ENCODE results near the gene PTPRD.

PTPRD gene

DNA sequence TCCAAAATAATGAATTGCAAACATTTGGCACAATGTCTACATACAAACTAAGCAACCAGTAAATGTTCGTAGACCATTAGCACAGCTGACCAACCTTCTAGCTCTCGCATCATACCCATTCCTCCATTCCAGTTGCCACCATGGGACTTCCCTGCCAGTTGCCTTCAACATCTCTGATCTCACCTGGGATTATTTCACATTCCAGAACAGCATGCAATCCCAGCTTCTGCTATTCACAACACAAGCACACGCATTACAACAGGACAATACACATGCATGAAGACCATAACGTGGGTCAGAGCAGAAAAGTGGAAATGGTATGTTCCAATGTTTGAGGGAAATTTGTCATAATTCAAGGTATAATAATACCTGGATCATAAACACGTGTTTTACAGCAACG, 1965.0 kb downstream of the PTPRD start:
- DNase-seq (ENCODE audit: low read depth in 2 of 2), result no peak

DNA sequence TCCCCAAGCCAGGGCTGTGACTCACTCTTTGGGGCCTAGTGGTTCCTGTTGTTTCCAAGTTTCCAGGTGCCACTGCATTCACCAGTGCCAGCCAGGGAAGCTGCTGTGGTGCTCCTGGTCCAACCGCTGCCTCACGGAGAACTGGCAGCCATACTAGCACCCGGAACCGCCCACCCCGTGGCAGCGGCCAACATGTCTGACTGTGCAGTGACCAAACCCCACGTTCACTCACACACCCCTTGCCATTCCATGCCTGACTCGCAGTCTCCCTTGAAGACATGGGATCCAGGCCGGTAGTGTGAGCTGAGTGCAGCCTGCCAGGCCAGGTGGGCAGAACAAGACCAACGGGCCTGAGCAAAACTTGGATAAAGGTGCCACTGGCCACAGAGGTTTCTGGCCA, 1968.2 kb downstream of the PTPRD start:
- no peak for DNase-seq (ENCODE audit: low read depth in 2 of 2)

- no peak for DNase-seq (ENCODE audit: low read depth in 2 of 2)
Observed at GRCh38 chr9:8643896-8644295, 1968.9 kb downstream of the PTPRD start.

DNA sequence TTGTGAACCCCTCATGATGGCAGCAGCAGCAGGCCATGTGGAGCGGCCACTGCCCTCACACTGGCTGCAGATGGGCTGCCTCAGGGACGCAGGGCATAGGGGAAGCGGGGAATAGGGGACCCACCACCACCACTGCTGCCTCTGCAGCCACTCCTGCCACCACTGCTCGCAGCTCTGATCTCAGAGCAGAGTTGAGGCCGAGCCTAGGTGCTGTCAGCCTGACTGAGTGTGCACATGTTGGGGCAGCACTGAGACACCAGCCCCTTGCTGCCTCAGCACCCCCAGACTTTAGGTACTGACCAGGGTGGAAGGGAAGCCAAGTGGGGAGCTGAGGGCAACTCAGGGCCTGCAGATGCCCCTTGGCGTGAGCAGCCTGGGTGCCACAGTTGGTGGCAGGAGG, 1969.3 kb downstream of the PTPRD start:
- DNase-seq (ENCODE audit: low read depth in 2 of 2), result no peak

GRCh38 chr9:8640761-8641160, 1972.0 kb downstream of the PTPRD start:
- no peak for DNase-seq (ENCODE audit: low read depth in 2 of 2)

GRCh38 chr9:8637626-8638025, 1975.2 kb downstream of the PTPRD start:
- no peak for DNase-seq (ENCODE audit: low read depth in 2 of 2)

GRCh38 chr9:8633784-8634183, 1979.0 kb downstream of the PTPRD start:
- no peak for DNase-seq (ENCODE audit: low read depth in 2 of 2)

- DNase-seq (ENCODE audit: low read depth in 2 of 2), result no peak
Observed at GRCh38 chr9:8632493-8632892, 1980.3 kb downstream of the PTPRD start.

- DNase-seq (ENCODE audit: low read depth in 2 of 2), result no peak
Observed at GRCh38 chr9:8628791-8629190, 1984.0 kb downstream of the PTPRD start.

- no peak for DNase-seq (ENCODE audit: low read depth in 2 of 2)
Observed at GRCh38 chr9:8627976-8628679, 1984.7 kb downstream of the PTPRD start.

GRCh38 chr9:8622871-8623270, 1989.9 kb downstream of the PTPRD start:
- no peak for DNase-seq (ENCODE audit: low read depth in 2 of 2)

- no peak for DNase-seq (ENCODE audit: low read depth in 2 of 2)
Observed at GRCh38 chr9:8622222-8622802, 1990.5 kb downstream of the PTPRD start.

- DNase-seq (ENCODE audit: low read depth in 2 of 2), result no peak
Observed at GRCh38 chr9:8621416-8621815, 1991.4 kb downstream of the PTPRD start.

- DNase-seq (ENCODE audit: low read depth in 2 of 2), result no peak
Observed at GRCh38 chr9:8616414-8616813, 1996.4 kb downstream of the PTPRD start.

DNA sequence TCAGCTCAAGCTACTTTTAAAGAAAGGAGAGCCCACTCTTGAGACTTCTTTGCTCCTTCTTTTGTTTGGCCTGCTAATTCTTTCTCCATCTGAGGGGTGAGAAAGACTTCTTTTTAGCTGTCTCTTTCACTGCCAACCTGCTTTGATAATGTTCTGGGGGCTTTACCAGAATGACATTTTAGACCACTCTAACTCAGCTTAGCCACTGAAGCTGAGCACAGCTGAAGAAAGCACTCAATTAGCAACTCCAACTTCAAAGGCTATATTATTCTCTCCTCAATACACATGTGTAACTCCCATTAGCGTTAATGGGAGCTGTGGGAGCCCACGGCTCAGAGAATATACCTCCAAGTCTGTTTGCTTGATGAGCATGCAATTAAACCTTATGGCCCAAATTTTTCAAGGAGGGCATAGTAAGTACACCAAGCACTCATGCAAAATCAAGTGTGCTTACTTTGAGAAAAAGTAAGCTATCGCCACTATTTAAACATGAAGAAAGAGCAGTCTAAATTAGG, 1997.8 kb downstream of the PTPRD start:
- DNase-seq (ENCODE audit: low read depth in 2 of 2), result no peak

DNA sequence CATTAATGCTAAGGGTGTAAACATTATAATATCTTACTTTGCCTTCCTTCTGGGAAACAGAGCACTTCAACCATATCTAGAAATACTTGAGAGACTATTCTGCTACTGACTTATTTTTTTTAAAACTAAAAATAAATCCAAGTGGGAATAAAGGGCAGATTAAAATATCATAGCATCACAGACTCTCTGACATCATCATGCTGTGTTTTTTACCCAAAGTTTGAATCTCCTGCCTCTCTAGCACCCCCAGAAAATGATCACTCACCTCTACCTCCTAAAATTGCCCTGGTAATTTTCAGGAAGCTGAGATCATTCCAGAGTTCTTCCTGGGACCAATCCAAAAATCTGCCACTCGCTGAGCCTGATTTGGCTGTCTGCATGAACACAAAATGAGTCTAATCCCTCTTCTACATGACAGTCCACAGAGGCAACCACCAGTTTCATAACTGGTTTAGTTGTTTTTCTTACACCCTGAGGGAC, 1999.4 kb downstream of the PTPRD start:
- DNase-seq (ENCODE audit: low read depth in 2 of 2), result no peak

- no peak for DNase-seq (ENCODE audit: low read depth in 2 of 2)
Observed at GRCh38 chr9:8611153-8611552, 2001.6 kb downstream of the PTPRD start.

DNA sequence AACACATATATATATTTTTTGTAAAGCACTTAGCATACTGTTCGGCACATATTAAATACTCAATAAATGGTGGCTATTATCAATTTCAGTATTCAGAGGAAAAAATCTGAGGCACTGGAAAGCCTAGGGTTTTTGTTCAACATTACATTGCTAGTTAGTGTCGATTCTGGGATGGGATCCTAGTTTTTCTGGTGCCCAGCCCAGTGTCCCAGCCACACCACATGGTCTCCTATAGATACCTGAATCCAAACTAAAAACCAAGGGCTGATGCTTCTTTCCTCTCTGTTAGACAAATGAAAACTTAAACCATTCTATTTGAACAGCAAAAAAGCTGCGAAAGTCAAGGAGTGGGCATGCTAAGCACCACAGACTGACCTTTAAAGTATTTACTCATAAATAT, 2002.5 kb downstream of the PTPRD start:
- DNase-seq (ENCODE audit: low read depth in 2 of 2), result no peak

GRCh38 chr9:8605096-8605495, 2007.7 kb downstream of the PTPRD start:
- DNase-seq (ENCODE audit: low read depth in 2 of 2), result no peak

GRCh38 chr9:8604201-8604600, 2008.6 kb downstream of the PTPRD start:
- DNase-seq (ENCODE audit: low read depth in 2 of 2), result no peak

GRCh38 chr9:8600914-8601680, 2011.7 kb downstream of the PTPRD start:
- no peak for DNase-seq (ENCODE audit: low read depth in 2 of 2)

- no peak for DNase-seq (ENCODE audit: low read depth in 2 of 2)
Observed at GRCh38 chr9:8599937-8600336, 2012.9 kb downstream of the PTPRD start.

GRCh38 chr9:8589476-8589875, 2023.3 kb downstream of the PTPRD start:
- DNase-seq (ENCODE audit: low read depth in 2 of 2), result no peak
